ENCODE data around the gene WAS. TPM values are rescaled to one million over a fixed set of nuclear protein-coding genes. Genes with fewer than 3 reads are reported as not detected.

The WAS gene
- total RNA-seq (2014; rRNA removed; shearing (Covaris generic)), result 0.12 and 0.56 TPM in 2 replicates
- polyA plus RNA-seq (2016; fragmentation: Nextera tagmentation; extraction: Ambion mirVana), result 0.12 and 0.32 TPM in 2 replicates
- long read RNA-seq, result 0 reads

DNA sequence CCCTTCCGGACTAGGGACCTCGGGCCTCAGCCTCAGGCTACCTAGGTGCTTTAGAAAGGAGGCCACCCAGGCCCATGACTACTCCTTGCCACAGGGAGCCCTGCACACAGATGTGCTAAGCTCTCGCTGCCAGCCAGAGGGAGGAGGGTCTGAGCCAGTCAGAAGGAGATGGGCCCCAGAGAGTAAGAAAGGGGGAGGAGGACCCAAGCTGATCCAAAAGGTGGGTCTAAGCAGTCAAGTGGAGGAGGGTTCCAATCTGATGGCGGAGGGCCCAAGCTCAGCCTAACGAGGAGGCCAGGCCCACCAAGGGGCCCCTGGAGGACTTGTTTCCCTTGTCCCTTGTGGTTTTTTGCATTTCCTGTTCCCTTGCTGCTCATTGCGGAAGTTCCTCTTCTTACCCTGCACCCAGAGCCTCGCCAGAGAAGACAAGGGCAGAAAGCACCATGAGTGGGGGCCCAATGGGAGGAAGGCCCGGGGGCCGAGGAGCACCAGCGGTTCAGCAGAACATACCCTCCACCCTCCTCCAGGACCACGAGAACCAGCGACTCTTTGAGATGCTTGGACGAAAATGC lies at the start of gene WAS:
TSS of gene WAS (plus strand) at position 389 of the 572 bp plus-strand sequence. CDS start at position 444, 55 bp downstream.
- Histone ChIP-seq H3K79me2 (replicated peaks; ENCODE audit: insufficient read depth) (no peaks in the 10 kb centered on the region), H3K4me3 (no peak within 1 kb of the TSS), H3K36me3 (ENCODE audit: insufficient read depth) (no peaks in the 10 kb centered on the region), H4K20me1 (replicated peaks; ENCODE audit: insufficient read depth) (no peaks in the 10 kb centered on the region), H3K27ac (ENCODE audit: low read depth) (no peak within 1 kb of the TSS), H3K9me2 (ENCODE audit: insufficient read depth) (no peaks in the 10 kb centered on the region), H3K4me1 (ENCODE audit: insufficient read depth) (no peaks in the 10 kb centered on the region), H3K27me3 (ENCODE audit: insufficient read depth) (no peaks in the 10 kb centered on the region), H3F3A (replicated peaks; ENCODE audit: low read depth) (no peaks in the 10 kb centered on the region), H3K4me2 (no peak within 1 kb of the TSS), H2AFZ (no peak within 1 kb of the TSS)
- Mint-ChIP-seq H3K27ac (no peak within 1 kb of the TSS), H3K36me3 (ENCODE audit: low read depth) (no peaks in the 10 kb centered on the region; the same call in 2 of the 3 replicates), H3K27me3 (ENCODE audit: insufficient read depth, low read depth, poor library complexity) (peaks cover 7% of the 10 kb centered on the region), H3K9me3 (no peaks in the 10 kb centered on the region), H3K4me1 (no peaks in the 10 kb centered on the region), H3K4me3 (no peak within 1 kb of the TSS)
- ATAC-seq, result no peak
- TF ChIP-seq, protein P1, sequence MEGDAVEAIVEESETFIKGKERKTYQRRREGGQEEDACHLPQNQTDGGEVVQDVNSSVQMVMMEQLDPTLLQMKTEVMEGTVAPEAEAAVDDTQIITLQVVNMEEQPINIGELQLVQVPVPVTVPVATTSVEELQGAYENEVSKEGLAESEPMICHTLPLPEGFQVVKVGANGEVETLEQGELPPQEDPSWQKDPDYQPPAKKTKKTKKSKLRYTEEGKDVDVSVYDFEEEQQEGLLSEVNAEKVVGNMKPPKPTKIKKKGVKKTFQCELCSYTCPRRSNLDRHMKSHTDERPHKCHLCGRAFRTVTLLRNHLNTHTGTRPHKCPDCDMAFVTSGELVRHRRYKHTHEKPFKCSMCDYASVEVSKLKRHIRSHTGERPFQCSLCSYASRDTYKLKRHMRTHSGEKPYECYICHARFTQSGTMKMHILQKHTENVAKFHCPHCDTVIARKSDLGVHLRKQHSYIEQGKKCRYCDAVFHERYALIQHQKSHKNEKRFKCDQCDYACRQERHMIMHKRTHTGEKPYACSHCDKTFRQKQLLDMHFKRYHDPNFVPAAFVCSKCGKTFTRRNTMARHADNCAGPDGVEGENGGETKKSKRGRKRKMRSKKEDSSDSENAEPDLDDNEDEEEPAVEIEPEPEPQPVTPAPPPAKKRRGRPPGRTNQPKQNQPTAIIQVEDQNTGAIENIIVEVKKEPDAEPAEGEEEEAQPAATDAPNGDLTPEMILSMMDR (conservative IDR thresholded peaks at IDR 0.05; ENCODE audit: low read depth in 2 of 2), result no peak
- no peak for TF ChIP-seq CREB1 (CRISPR knock-in tag; IDR thresholded peaks at IDR 0.05; ENCODE audit: low read depth)
- TF ChIP-seq, protein P2, sequence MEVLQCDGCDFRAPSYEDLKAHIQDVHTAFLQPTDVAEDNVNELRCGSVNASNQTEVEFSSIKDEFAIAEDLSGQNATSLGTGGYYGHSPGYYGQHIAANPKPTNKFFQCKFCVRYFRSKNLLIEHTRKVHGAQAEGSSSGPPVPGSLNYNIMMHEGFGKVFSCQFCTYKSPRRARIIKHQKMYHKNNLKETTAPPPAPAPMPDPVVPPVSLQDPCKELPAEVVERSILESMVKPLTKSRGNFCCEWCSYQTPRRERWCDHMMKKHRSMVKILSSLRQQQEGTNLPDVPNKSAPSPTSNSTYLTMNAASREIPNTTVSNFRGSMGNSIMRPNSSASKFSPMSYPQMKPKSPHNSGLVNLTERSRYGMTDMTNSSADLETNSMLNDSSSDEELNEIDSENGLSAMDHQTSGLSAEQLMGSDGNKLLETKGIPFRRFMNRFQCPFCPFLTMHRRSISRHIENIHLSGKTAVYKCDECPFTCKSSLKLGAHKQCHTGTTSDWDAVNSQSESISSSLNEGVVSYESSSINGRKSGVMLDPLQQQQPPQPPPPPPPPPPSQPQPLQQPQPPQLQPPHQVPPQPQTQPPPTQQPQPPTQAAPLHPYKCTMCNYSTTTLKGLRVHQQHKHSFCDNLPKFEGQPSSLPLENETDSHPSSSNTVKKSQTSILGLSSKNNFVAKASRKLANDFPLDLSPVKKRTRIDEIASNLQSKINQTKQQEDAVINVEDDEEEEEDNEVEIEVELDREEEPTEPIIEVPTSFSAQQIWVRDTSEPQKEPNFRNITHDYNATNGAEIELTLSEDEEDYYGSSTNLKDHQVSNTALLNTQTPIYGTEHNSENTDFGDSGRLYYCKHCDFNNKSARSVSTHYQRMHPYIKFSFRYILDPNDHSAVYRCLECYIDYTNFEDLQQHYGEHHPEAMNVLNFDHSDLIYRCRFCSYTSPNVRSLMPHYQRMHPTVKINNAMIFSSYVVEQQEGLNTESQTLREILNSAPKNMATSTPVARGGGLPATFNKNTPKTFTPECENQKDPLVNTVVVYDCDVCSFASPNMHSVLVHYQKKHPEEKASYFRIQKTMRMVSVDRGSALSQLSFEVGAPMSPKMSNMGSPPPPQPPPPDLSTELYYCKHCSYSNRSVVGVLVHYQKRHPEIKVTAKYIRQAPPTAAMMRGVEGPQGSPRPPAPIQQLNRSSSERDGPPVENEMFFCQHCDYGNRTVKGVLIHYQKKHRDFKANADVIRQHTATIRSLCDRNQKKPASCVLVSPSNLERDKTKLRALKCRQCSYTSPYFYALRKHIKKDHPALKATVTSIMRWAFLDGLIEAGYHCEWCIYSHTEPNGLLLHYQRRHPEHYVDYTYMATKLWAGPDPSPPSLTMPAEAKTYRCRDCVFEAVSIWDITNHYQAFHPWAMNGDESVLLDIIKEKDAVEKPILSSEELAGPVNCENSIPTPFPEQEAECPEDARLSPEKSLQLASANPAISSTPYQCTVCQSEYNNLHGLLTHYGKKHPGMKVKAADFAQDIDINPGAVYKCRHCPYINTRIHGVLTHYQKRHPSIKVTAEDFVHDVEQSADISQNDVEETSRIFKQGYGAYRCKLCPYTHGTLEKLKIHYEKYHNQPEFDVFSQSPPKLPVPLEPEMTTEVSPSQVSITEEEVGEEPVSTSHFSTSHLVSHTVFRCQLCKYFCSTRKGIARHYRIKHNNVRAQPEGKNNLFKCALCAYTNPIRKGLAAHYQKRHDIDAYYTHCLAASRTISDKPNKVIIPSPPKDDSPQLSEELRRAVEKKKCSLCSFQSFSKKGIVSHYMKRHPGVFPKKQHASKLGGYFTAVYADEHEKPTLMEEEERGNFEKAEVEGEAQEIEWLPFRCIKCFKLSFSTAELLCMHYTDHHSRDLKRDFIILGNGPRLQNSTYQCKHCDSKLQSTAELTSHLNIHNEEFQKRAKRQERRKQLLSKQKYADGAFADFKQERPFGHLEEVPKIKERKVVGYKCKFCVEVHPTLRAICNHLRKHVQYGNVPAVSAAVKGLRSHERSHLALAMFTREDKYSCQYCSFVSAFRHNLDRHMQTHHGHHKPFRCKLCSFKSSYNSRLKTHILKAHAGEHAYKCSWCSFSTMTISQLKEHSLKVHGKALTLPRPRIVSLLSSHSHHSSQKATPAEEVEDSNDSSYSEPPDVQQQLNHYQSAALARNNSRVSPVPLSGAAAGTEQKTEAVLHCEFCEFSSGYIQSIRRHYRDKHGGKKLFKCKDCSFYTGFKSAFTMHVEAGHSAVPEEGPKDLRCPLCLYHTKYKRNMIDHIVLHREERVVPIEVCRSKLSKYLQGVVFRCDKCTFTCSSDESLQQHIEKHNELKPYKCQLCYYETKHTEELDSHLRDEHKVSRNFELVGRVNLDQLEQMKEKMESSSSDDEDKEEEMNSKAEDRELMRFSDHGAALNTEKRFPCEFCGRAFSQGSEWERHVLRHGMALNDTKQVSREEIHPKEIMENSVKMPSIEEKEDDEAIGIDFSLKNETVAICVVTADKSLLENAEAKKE (CRISPR knock-in tag; IDR thresholded peaks at IDR 0.05), result no peak
- TF ChIP-seq EZH2phosphoT487 (IDR thresholded peaks at IDR 0.05; ENCODE audit: unreplicated experiment), result no peak
- TF ChIP-seq STAT1 (IDR thresholded peaks at IDR 0.05; ENCODE audit: unreplicated experiment), result no peak
- TF ChIP-seq POLR2AphosphoS5 (IDR thresholded peaks at IDR 0.05; ENCODE audit: low read depth), result no peak
- TF ChIP-seq, protein P3, sequence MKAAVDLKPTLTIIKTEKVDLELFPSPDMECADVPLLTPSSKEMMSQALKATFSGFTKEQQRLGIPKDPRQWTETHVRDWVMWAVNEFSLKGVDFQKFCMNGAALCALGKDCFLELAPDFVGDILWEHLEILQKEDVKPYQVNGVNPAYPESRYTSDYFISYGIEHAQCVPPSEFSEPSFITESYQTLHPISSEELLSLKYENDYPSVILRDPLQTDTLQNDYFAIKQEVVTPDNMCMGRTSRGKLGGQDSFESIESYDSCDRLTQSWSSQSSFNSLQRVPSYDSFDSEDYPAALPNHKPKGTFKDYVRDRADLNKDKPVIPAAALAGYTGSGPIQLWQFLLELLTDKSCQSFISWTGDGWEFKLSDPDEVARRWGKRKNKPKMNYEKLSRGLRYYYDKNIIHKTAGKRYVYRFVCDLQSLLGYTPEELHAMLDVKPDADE (IDR thresholded peaks at IDR 0.05), result no peak
- TF ChIP-seq ZNF331 (CRISPR knock-in tag; IDR thresholded peaks at IDR 0.05; ENCODE audit: low read depth), result no peak
- no peak for TF ChIP-seq JUNB (IDR thresholded peaks at IDR 0.05; ENCODE audit: unreplicated experiment)
- TF ChIP-seq, protein P4, sequence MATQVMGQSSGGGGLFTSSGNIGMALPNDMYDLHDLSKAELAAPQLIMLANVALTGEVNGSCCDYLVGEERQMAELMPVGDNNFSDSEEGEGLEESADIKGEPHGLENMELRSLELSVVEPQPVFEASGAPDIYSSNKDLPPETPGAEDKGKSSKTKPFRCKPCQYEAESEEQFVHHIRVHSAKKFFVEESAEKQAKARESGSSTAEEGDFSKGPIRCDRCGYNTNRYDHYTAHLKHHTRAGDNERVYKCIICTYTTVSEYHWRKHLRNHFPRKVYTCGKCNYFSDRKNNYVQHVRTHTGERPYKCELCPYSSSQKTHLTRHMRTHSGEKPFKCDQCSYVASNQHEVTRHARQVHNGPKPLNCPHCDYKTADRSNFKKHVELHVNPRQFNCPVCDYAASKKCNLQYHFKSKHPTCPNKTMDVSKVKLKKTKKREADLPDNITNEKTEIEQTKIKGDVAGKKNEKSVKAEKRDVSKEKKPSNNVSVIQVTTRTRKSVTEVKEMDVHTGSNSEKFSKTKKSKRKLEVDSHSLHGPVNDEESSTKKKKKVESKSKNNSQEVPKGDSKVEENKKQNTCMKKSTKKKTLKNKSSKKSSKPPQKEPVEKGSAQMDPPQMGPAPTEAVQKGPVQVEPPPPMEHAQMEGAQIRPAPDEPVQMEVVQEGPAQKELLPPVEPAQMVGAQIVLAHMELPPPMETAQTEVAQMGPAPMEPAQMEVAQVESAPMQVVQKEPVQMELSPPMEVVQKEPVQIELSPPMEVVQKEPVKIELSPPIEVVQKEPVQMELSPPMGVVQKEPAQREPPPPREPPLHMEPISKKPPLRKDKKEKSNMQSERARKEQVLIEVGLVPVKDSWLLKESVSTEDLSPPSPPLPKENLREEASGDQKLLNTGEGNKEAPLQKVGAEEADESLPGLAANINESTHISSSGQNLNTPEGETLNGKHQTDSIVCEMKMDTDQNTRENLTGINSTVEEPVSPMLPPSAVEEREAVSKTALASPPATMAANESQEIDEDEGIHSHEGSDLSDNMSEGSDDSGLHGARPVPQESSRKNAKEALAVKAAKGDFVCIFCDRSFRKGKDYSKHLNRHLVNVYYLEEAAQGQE (IDR thresholded peaks at IDR 0.05; ENCODE audit: unreplicated experiment), result no peak
- no peak for TF ChIP-seq NANOG (IDR thresholded peaks at IDR 0.05; ENCODE audit: borderline replicate concordance)
- no peak for DNase-seq (ENCODE audit: low spot score)
